WTC11 (cell line): ENCODE results near the gene CACNA1C. TPM values are rescaled to one million over a fixed set of nuclear protein-coding genes. Genes with fewer than 3 reads are reported as not detected.

Source experiments
- ATAC-seq: fragments of 200-7000 bp; cut with Tn5 transposase; 2 replicates; pipeline ENCODE4 v1.10.0; 2021; ENCODE audit warnings: mild to moderate bottlenecking, moderate library complexity
- CTCF ChIA-PET: fragments of 300-600 bp; sonication (Branson Sonifier 250); formaldehyde crosslinking; loops from one replicate; lab custom pipeline; 2021; ENCODE audit warnings: antibody characterized with exemption; lab: Charles Lee
- POLR2A ChIA-PET: fragments of 350-600 bp; sonication (Branson Sonifier 250); formaldehyde crosslinking; loops from one replicate; lab custom pipeline; 2021; ENCODE audit warnings: antibody characterized with exemption; lab: Charles Lee
- DNase-seq: peaks from one replicate; pipeline ENCODE4 v3.0.0; 2021; ENCODE audit warnings: low spot score
- H3K27ac Mint-ChIP-seq: 2 replicates; pipeline ENCODE4 v1.8.0; 2021; ENCODE audit warnings: mixed read lengths
- H3K27me3 Mint-ChIP-seq: 2 replicates; pipeline ENCODE4 v1.8.0; 2021; ENCODE audit warnings: low read depth, mild to moderate bottlenecking, moderate library complexity, mixed read lengths
- H3K36me3 Mint-ChIP-seq: 2 replicates; pipeline ENCODE4 v1.8.0; 2021; ENCODE audit warnings: mixed read lengths
- H3K4me1 Mint-ChIP-seq: 2 replicates; pipeline ENCODE4 v1.8.0; 2022; ENCODE audit warnings: mixed read lengths
- H3K4me3 Mint-ChIP-seq: 2 replicates; pipeline ENCODE4 v1.8.0; 2021; ENCODE audit warnings: mild to moderate bottlenecking, moderate library complexity, mixed read lengths
- H3K9me3 Mint-ChIP-seq: 2 replicates; pipeline ENCODE4 v1.8.0; 2021; ENCODE audit warnings: mixed read lengths
- CREB1 ChIP-seq: sonication (generic); formaldehyde crosslinking; IDR thresholded peaks from 2 replicates; pipeline ENCODE4 v1.8.0; 2023; ENCODE audit warnings: mild to moderate bottlenecking, missing genetic modification reagents
- E2F5 ChIP-seq: sonication (generic); formaldehyde crosslinking; IDR thresholded peaks from 2 replicates; pipeline ENCODE4 v1.8.1; 2022; ENCODE audit warnings: mild to moderate bottlenecking, moderate library complexity, missing genetic modification reagents
- FOXJ3 ChIP-seq: sonication (generic); formaldehyde crosslinking; IDR thresholded peaks from 2 replicates; pipeline ENCODE4 v1.9.0; 2021; ENCODE audit warnings: missing genetic modification reagents, mild to moderate bottlenecking, borderline replicate concordance
- FOXK1 ChIP-seq: sonication (generic); formaldehyde crosslinking; IDR thresholded peaks from 2 replicates; pipeline ENCODE4 v1.8.0; 2022; ENCODE audit warnings: mild to moderate bottlenecking, moderate library complexity, missing genetic modification reagents
- GABPB1 ChIP-seq: sonication (generic); formaldehyde crosslinking; IDR thresholded peaks from 2 replicates; pipeline ENCODE4 v1.8.1; 2023; ENCODE audit warnings: mild to moderate bottlenecking, missing genetic modification reagents
- NR1H2 ChIP-seq: sonication (generic); formaldehyde crosslinking; IDR thresholded peaks from 2 replicates; pipeline ENCODE4 v1.9.0; 2021; ENCODE audit warnings: mild to moderate bottlenecking, moderate library complexity, missing genetic modification reagents
- OVOL2 ChIP-seq: fragments of 250-450 bp; sonication (Bioruptor Pico); IDR thresholded peaks from 2 replicates; pipeline ENCODE4 v1.9.0; 2021; ENCODE audit warnings: mild to moderate bottlenecking, borderline replicate concordance
- PREB ChIP-seq: sonication (generic); formaldehyde crosslinking; IDR thresholded peaks from 2 replicates; pipeline ENCODE4 v1.8.1; 2022; ENCODE audit warnings: mild to moderate bottlenecking, missing genetic modification reagents, moderate library complexity, borderline replicate concordance
- SP1 ChIP-seq: sonication (generic); formaldehyde crosslinking; conservative IDR thresholded peaks from 2 replicates; pipeline ENCODE4 v1.8.1; 2022; ENCODE audit warnings: missing genetic modification reagents
- TCF7 ChIP-seq: sonication (generic); formaldehyde crosslinking; IDR thresholded peaks from 2 replicates; pipeline ENCODE4 v1.8.0; 2022; ENCODE audit warnings: mild to moderate bottlenecking, low read depth, missing genetic modification reagents, moderate library complexity
- TEAD4 ChIP-seq: sonication (generic); formaldehyde crosslinking; IDR thresholded peaks from 2 replicates; pipeline ENCODE4 v1.8.0; 2022; ENCODE audit warnings: mild to moderate bottlenecking, missing genetic modification reagents
- TP53 ChIP-seq: sonication (generic); formaldehyde crosslinking; IDR thresholded peaks from 2 replicates; pipeline ENCODE4 v1.8.1; 2023; ENCODE audit warnings: mild to moderate bottlenecking, missing genetic modification reagents
- ZNF232 ChIP-seq: sonication (generic); formaldehyde crosslinking; IDR thresholded peaks from 2 replicates; pipeline ENCODE4 v1.8.0; 2022; ENCODE audit warnings: mild to moderate bottlenecking, missing genetic modification reagents
- ZNF416 ChIP-seq: fragments of 250-450 bp; sonication (Bioruptor Pico); IDR thresholded peaks from 2 replicates; pipeline ENCODE4 v1.9.0; 2021; ENCODE audit warnings: mild to moderate bottlenecking, inconsistent platforms
- ZNF423 ChIP-seq: fragments of 250-450 bp; sonication (Bioruptor Pico); IDR thresholded peaks from 2 replicates; pipeline ENCODE4 v2.1.2; 2022; ENCODE audit warnings: mild to moderate bottlenecking, moderate library complexity
- total RNA-seq: library from RNA; stranded (reverse); gene quantifications from 3 replicates; pipeline ENCODE4 v1.2.3, GENCODE V29; 2021
- TF ChIP-seq, protein P1 (sequence below): sonication (generic); formaldehyde crosslinking; IDR thresholded peaks from 2 replicates; pipeline ENCODE4 v1.8.0; 2023; ENCODE audit warnings: missing genetic modification reagents
- TF ChIP-seq, protein P2 (sequence below): sonication (generic); formaldehyde crosslinking; IDR thresholded peaks from 2 replicates; pipeline ENCODE4 v1.8.1; 2023; ENCODE audit warnings: mild to moderate bottlenecking, missing genetic modification reagents, borderline replicate concordance
- TF ChIP-seq, protein P3 (sequence below): sonication (generic); formaldehyde crosslinking; IDR thresholded peaks from 2 replicates; pipeline ENCODE4 v1.8.1; 2022; ENCODE audit warnings: missing genetic modification reagents, borderline replicate concordance

Gene CACNA1C
- total RNA-seq, 1 experiment from 2014 or later: 1.7 TPM

DNA sequence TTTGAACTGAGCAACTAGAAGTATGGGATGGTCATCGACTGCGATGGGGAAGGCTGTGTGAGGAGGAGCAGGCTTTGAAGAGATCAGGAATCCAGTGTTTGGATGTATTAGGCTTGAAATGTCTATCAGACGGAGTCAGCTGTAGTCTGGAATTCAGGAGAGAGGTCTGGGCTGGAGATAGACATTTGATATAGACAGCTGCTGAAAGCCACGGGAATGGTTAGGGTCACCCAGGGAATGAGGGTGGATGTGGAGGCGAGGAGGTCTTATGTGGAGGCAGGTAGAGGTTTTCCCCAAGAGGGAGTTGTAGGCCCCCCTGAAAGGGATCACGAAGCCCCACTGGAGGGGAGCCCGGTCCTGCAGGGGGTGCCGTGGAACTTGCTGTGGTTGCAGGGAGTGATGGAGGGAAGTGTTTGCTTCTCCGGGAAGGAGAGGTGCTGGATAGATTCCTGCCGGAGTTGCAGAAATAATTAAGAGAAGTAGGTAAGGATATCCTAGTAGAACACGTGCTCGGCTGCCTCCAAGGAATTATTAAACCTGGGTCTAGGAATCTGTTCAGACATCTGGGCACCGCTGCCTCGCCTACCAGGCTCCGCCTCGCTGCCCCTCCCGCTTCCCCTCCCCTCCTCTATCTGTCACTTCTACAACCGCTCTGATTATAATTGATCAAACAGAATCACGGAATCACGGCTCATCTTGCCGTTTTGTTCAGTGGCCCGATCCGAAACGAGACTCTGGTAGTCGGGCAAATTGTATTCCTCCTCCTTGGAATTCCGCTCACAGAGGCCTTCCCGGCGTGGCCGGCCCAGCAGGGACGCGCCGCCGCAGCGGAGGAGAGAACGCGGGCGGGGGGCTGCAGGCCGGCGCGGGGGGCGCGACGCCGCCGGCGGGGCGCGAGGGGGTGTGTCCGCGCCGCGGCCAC lies 826 bp upstream of the CACNA1C start:
- no peak overlapping the region for H3K27ac Mint-ChIP-seq
- ATAC-seq (peak; percentile 4; the same call in 1 of the 2 replicates), DNase-seq (no peak)
- ChIA-PET CTCF (interaction anchor here (0.6 to 1.0 kb wide), 7 partner anchors 18 to 344 kb away, joined by 3 to 4 read pairs (median 3); no protein-coding TSS in a partner anchor), POLR2A (no interaction called here)
- no peaks in the 10 kb centered on the region for H3K9me3 Mint-ChIP-seq
- H3K27me3 Mint-ChIP-seq: peaks cover 60% of the 10 kb centered on the region
- TF ChIP-seq ZNF232 (CRISPR knock-in tag): no peak
- no peak for TF ChIP-seq GABPB1
- no peak for TF ChIP-seq TP53 (CRISPR knock-in tag)
- no peak for TF ChIP-seq TCF7 (CRISPR knock-in tag)
- no peak for TF ChIP-seq CREB1 (CRISPR knock-in tag)
- no peak for TF ChIP-seq TEAD4 (CRISPR knock-in tag)
- TF ChIP-seq OVOL2: no peak
- TF ChIP-seq E2F5 (CRISPR knock-in tag): no peak
- TF ChIP-seq, protein P1, sequence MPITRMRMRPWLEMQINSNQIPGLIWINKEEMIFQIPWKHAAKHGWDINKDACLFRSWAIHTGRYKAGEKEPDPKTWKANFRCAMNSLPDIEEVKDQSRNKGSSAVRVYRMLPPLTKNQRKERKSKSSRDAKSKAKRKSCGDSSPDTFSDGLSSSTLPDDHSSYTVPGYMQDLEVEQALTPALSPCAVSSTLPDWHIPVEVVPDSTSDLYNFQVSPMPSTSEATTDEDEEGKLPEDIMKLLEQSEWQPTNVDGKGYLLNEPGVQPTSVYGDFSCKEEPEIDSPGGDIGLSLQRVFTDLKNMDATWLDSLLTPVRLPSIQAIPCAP (CRISPR knock-in tag): no peak
- no peak for TF ChIP-seq PREB
- no peak for TF ChIP-seq FOXJ3 (CRISPR knock-in tag)
- no peak for TF ChIP-seq ZNF416
- no peaks in the 10 kb centered on the region for H3K36me3 Mint-ChIP-seq
- H3K4me3 Mint-ChIP-seq: peak overlapping the region; percentile 70
- peaks cover 44% of the 10 kb centered on the region for H3K4me1 Mint-ChIP-seq

DNA sequence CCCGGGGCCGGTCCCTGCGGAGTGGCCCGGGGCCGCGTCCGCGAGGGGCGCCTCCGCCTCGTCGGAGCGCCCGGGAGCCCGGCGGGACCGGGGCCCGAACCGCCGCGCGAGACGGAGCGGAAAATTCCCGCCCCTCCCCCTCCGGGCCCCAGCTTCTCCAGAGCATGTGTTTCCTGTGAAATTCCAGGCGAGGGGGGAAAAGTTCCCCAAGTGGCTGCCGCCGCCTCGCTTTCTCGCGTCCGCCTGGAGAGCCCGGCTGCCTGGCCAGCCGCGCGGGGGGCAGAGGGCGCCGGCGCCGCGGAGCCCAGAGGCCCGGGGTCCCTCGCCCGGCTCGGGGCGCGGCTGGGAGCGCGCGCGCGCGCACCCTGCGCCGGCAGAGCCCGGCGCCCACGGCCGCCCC lies 904 bp downstream of the CACNA1C start:
- H3K36me3 Mint-ChIP-seq: no peaks in the 10 kb centered on the region
- H3K27ac Mint-ChIP-seq: no peak overlapping the region
- DNase-seq: no peak
- TF ChIP-seq SP1 (CRISPR knock-in tag): 0 out of 2 replicates have a peak, but pooled peaks have one; percentile 28
- no peak for TF ChIP-seq FOXK1 (CRISPR knock-in tag)
- ATAC-seq: no peak
- H3K27me3 Mint-ChIP-seq: peaks cover 58% of the 10 kb centered on the region
- no peak overlapping the region for H3K4me3 Mint-ChIP-seq
- CTCF ChIA-PET: interaction anchor here (1.7 kb wide), 1 partner anchor 228 kb away, joined by 9 read pairs; no protein-coding TSS in a partner anchor
- POLR2A ChIA-PET: no interaction called here
- peaks cover 54% of the 10 kb centered on the region for H3K4me1 Mint-ChIP-seq
- H3K9me3 Mint-ChIP-seq: no peaks in the 10 kb centered on the region

GRCh38 chr12:2054091-2055018 lies 1.6 kb downstream of the CACNA1C start:
- DNase-seq (no peak), ATAC-seq (no peak)
- H3K4me3 Mint-ChIP-seq: peak overlapping the region; percentile 81
- no peak overlapping the region for H3K27ac Mint-ChIP-seq
- no peaks in the 10 kb centered on the region for H3K9me3 Mint-ChIP-seq
- POLR2A ChIA-PET: no interaction called here
- CTCF ChIA-PET: interaction anchor here (1.7 kb wide), 1 partner anchor 228 kb away, joined by 9 read pairs; no protein-coding TSS in a partner anchor
- H3K4me1 Mint-ChIP-seq: peaks cover 53% of the 10 kb centered on the region
- no peaks in the 10 kb centered on the region for H3K36me3 Mint-ChIP-seq
- H3K27me3 Mint-ChIP-seq: peaks cover 58% of the 10 kb centered on the region
- TF ChIP-seq PREB: no peak
- TF ChIP-seq, protein P1 (CRISPR knock-in tag): no peak
- TF ChIP-seq NR1H2 (CRISPR knock-in tag): no peak
- TF ChIP-seq, protein P2, sequence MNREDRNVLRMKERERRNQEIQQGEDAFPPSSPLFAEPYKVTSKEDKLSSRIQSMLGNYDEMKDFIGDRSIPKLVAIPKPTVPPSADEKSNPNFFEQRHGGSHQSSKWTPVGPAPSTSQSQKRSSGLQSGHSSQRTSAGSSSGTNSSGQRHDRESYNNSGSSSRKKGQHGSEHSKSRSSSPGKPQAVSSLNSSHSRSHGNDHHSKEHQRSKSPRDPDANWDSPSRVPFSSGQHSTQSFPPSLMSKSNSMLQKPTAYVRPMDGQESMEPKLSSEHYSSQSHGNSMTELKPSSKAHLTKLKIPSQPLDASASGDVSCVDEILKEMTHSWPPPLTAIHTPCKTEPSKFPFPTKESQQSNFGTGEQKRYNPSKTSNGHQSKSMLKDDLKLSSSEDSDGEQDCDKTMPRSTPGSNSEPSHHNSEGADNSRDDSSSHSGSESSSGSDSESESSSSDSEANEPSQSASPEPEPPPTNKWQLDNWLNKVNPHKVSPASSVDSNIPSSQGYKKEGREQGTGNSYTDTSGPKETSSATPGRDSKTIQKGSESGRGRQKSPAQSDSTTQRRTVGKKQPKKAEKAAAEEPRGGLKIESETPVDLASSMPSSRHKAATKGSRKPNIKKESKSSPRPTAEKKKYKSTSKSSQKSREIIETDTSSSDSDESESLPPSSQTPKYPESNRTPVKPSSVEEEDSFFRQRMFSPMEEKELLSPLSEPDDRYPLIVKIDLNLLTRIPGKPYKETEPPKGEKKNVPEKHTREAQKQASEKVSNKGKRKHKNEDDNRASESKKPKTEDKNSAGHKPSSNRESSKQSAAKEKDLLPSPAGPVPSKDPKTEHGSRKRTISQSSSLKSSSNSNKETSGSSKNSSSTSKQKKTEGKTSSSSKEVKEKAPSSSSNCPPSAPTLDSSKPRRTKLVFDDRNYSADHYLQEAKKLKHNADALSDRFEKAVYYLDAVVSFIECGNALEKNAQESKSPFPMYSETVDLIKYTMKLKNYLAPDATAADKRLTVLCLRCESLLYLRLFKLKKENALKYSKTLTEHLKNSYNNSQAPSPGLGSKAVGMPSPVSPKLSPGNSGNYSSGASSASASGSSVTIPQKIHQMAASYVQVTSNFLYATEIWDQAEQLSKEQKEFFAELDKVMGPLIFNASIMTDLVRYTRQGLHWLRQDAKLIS (CRISPR knock-in tag): no peak
- no peak for TF ChIP-seq ZNF232 (CRISPR knock-in tag)
- TF ChIP-seq ZNF423 (CRISPR knock-in tag): no peak
- TF ChIP-seq, protein P3, sequence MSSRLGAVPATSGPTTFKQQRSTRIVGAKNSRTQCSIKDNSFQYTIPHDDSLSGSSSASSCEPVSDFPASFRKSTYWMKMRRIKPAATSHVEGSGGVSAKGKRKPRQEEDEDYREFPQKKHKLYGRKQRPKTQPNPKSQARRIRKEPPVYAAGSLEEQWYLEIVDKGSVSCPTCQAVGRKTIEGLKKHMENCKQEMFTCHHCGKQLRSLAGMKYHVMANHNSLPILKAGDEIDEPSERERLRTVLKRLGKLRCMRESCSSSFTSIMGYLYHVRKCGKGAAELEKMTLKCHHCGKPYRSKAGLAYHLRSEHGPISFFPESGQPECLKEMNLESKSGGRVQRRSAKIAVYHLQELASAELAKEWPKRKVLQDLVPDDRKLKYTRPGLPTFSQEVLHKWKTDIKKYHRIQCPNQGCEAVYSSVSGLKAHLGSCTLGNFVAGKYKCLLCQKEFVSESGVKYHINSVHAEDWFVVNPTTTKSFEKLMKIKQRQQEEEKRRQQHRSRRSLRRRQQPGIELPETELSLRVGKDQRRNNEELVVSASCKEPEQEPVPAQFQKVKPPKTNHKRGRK (CRISPR knock-in tag): no peak
